ENCODE measurements around the gene RNF17. TPM values are rescaled to one million over a fixed set of nuclear protein-coding genes. Genes with fewer than 3 reads are reported as not detected.
"Not testable (repeated sequence)": the region's sequence is repeated elsewhere in the genome, so short reads cannot be mapped to it uniquely, and the experiment has no call there.

Gene RNF17
- total RNA-seq, 1 donor from 2014 or later, result not detected

GRCh38 chr13:24822640-24823039, 58.7 kb downstream of the RNF17 start:
- Mint-ChIP-seq H3K36me3 (peaks cover 2% of the 10 kb centered on the region), H3K4me3 (no peak overlapping the region), H3K27ac (no peak overlapping the region), H3K4me1 (no peaks in the 10 kb centered on the region), H3K9me3 (peaks cover 32% of the 10 kb centered on the region), H3K27me3 (ENCODE audit: low read depth) (no peaks in the 10 kb centered on the region)
- TF ChIP-seq, protein P1, sequence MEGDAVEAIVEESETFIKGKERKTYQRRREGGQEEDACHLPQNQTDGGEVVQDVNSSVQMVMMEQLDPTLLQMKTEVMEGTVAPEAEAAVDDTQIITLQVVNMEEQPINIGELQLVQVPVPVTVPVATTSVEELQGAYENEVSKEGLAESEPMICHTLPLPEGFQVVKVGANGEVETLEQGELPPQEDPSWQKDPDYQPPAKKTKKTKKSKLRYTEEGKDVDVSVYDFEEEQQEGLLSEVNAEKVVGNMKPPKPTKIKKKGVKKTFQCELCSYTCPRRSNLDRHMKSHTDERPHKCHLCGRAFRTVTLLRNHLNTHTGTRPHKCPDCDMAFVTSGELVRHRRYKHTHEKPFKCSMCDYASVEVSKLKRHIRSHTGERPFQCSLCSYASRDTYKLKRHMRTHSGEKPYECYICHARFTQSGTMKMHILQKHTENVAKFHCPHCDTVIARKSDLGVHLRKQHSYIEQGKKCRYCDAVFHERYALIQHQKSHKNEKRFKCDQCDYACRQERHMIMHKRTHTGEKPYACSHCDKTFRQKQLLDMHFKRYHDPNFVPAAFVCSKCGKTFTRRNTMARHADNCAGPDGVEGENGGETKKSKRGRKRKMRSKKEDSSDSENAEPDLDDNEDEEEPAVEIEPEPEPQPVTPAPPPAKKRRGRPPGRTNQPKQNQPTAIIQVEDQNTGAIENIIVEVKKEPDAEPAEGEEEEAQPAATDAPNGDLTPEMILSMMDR (IDR thresholded peaks at IDR 0.05; ENCODE audit: unreplicated experiment), result no peak
- no peak for DNase-seq (ENCODE audit: low spot score in 2 of 2, unreplicated experiment in 2 of 2)

- H3K36me3 Mint-ChIP-seq; H3K27ac Mint-ChIP-seq; H3K4me3 Mint-ChIP-seq; H3K27me3 Mint-ChIP-seq (ENCODE audit: low read depth); DNase-seq (ENCODE audit: low spot score in 2 of 2, unreplicated experiment in 2 of 2); H3K4me1 Mint-ChIP-seq: not testable (repeated sequence)
- H3K9me3 Mint-ChIP-seq, result peaks cover 32% of the 10 kb centered on the region
Measured at GRCh38 chr13:24823122-24823710, 59.2 kb downstream of the RNF17 start.

DNA sequence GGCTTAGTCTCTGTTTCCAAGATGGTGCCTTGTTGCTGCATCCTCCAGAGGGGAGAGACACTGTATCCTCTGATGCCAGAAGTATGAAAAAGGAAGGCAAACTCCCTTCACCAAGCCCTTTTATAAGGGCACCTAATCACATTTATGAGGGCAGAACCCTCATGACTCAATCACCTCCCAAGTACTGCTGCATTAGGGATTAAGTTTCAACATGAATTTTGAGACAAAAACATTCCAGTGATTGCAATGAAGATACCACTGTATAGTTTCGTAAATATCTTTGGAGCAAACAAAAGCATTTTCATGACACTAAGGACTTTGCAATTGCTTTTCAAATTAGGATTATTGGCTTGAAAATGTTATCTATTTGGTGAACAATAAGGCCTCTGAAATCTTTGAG, 63.8 kb downstream of the RNF17 start:
- Mint-ChIP-seq H3K4me1 (no peaks in the 10 kb centered on the region), H3K27me3 (ENCODE audit: low read depth) (no peaks in the 10 kb centered on the region), H3K4me3 (no peak overlapping the region), H3K36me3 (no peaks in the 10 kb centered on the region), H3K27ac (no peak overlapping the region), H3K9me3 (no peaks in the 10 kb centered on the region)
- TF ChIP-seq, protein P1 (IDR thresholded peaks at IDR 0.05; ENCODE audit: unreplicated experiment), result no peak
- no peak for DNase-seq (ENCODE audit: low spot score in 2 of 2, unreplicated experiment in 2 of 2)

GRCh38 chr13:24834902-24835510, 71.0 kb downstream of the RNF17 start:
- Mint-ChIP-seq H3K36me3 (no peaks in the 10 kb centered on the region), H3K4me1 (no peaks in the 10 kb centered on the region), H3K9me3 (peaks cover 8% of the 10 kb centered on the region), H3K27me3 (ENCODE audit: low read depth) (peaks cover 19% of the 10 kb centered on the region), H3K27ac (no peak overlapping the region), H3K4me3 (no peak overlapping the region)
- no peak for DNase-seq (ENCODE audit: low spot score in 2 of 2, unreplicated experiment in 2 of 2)
- TF ChIP-seq, protein P1 (IDR thresholded peaks at IDR 0.05; ENCODE audit: unreplicated experiment), result no peak

DNA sequence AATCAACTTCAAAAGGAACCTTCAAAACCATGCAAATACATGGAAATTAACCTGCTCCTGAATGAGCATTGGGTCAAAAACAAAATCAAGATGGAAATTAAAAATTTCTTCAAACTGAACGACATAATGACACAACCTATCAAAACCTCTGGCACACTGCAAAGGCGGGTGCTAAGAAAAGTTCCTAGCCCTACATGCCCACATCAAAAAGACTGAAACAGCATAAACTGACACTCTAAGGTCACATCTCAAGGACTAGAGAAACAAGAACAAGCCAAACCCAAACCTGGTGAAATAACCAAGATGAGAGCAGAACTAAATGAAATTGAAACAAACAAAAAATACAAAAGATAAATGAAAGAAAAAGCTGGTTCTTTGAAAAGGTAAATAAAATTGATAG, 73.6 kb downstream of the RNF17 start:
- H3K27me3 Mint-ChIP-seq (ENCODE audit: low read depth), result peaks cover 21% of the 10 kb centered on the region
- not testable (repeated sequence) for H3K4me3 Mint-ChIP-seq; H3K36me3 Mint-ChIP-seq; H3K4me1 Mint-ChIP-seq; H3K9me3 Mint-ChIP-seq; DNase-seq (ENCODE audit: low spot score in 2 of 2, unreplicated experiment in 2 of 2); H3K27ac Mint-ChIP-seq

DNA sequence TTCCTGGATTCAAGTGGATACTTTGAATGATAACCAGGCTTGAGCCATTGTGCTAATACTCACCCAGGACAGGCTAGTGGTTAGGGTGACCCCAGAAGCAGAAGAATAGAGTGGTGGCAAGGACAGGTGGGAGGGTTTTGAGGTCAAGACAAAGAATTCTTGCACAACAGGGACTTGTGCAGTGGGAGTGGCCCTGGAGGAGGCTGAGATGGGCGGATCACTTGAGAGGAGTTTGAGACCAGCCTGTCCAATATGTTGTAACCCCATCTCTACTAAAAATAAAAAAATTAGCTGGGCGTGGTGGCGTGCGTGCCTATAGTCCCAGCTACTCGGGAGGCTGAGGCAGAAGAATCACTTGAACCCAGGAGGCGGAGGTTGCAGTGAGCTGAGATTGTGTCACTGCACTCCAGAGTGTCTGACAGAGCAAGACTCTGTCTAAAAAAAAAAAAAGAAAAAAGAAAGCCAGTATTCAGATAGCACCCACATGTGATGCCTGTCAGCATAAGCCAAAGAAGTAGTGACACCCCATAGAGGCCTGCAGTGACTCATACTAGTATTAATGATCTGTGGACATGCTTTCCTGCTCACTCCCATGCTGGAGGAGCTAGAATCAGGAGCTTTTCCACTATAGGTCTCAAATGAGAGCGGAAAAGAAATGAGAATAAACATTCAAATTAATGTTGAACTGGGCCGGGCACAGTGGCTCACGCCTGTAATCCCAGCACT, 78.7 kb downstream of the RNF17 start:
- DNase-seq (ENCODE audit: low spot score in 2 of 2, unreplicated experiment in 2 of 2), result no peak
- peaks cover 5% of the 10 kb centered on the region for H3K4me1 Mint-ChIP-seq
- TF ChIP-seq, protein P1 (IDR thresholded peaks at IDR 0.05; ENCODE audit: unreplicated experiment), result no peak
- no peak overlapping the region for H3K27ac Mint-ChIP-seq
- H3K36me3 Mint-ChIP-seq, result no peaks in the 10 kb centered on the region
- H3K27me3 Mint-ChIP-seq (ENCODE audit: low read depth), result peaks cover 18% of the 10 kb centered on the region
- no peaks in the 10 kb centered on the region for H3K9me3 Mint-ChIP-seq
- H3K4me3 Mint-ChIP-seq, result no peak overlapping the region
